ENCODE measurements around the gene TMEM201. TPM values are rescaled to one million over a fixed set of nuclear protein-coding genes. Genes with fewer than 3 reads are reported as not detected.

The TMEM201 gene
- total RNA-seq, 1 experiment from 2014 or later, result 17.4 TPM

GRCh38 chr1:9607352-9607751 is 18.6 kb downstream of the TMEM201 start:
- TF ChIP-seq EZH2 (IDR thresholded peaks at IDR 0.05; ENCODE audit: low read depth) (no peak), CTCF (conservative IDR thresholded peaks at IDR 0.05) (no peak)
- Histone ChIP-seq H3K27ac (no peak overlapping the region), H3K36me3 (ENCODE audit: low read depth) (no peaks in the 10 kb centered on the region), H3K79me2 (ENCODE audit: low read depth) (no peaks in the 10 kb centered on the region), H3K4me1 (replicated peaks; ENCODE audit: insufficient read depth) (no peaks in the 10 kb centered on the region), H2AFZ (no peak overlapping the region), H3K9me3 (ENCODE audit: insufficient read depth, low read depth) (no peaks in the 10 kb centered on the region), H3F3A (ENCODE audit: insufficient read depth, low read depth) (no peaks in the 10 kb centered on the region), H4K20me1 (ENCODE audit: insufficient read depth) (no peaks in the 10 kb centered on the region), H3K4me3 (no peak overlapping the region), H3K9me2 (ENCODE audit: insufficient read depth) (no peaks in the 10 kb centered on the region), H3K4me2 (no peak overlapping the region), H3K27me3 (ENCODE audit: insufficient read depth, low read depth) (no peaks in the 10 kb centered on the region)
- ChIA-PET CTCF (no interaction called here), POLR2A (ENCODE audit: unreplicated experiment) (no interaction called here)
- intact Hi-C loops (cut with micrococcal nuclease; ENCODE audit: unreplicated experiment), result no loop called here
- BruUV-seq (replicated peaks), result no TSS peak
- no peak for DNase-seq

GRCh38 chr1:9609998-9610397 is 21.3 kb downstream of the TMEM201 start:
- no peaks in the 10 kb centered on the region for H3K9me3 ChIP-seq (ENCODE audit: insufficient read depth, low read depth)
- no peak for TF ChIP-seq EZH2 (IDR thresholded peaks at IDR 0.05; ENCODE audit: low read depth)
- TF ChIP-seq CTCF (conservative IDR thresholded peaks at IDR 0.05), result no peak
- no peaks in the 10 kb centered on the region for H3K79me2 ChIP-seq (ENCODE audit: low read depth)
- H4K20me1 ChIP-seq (ENCODE audit: insufficient read depth), result no peaks in the 10 kb centered on the region
- no TSS peak for BruUV-seq (replicated peaks)
- intact Hi-C loops (cut with micrococcal nuclease; ENCODE audit: unreplicated experiment), result no loop called here
- no peaks in the 10 kb centered on the region for H3K27me3 ChIP-seq (ENCODE audit: insufficient read depth, low read depth)
- H3K4me3 ChIP-seq, result no peak overlapping the region
- no peak for DNase-seq
- POLR2A ChIA-PET (ENCODE audit: unreplicated experiment), result no interaction called here
- no peaks in the 10 kb centered on the region for H3F3A ChIP-seq (ENCODE audit: insufficient read depth, low read depth)
- CTCF ChIA-PET, result no interaction called here
- no peak overlapping the region for H3K4me2 ChIP-seq
- H2AFZ ChIP-seq, result no peak overlapping the region
- no peaks in the 10 kb centered on the region for H3K4me1 ChIP-seq (replicated peaks; ENCODE audit: insufficient read depth)
- no peaks in the 10 kb centered on the region for H3K9me2 ChIP-seq (ENCODE audit: insufficient read depth)
- no peaks in the 10 kb centered on the region for H3K36me3 ChIP-seq (ENCODE audit: low read depth)
- no peak overlapping the region for H3K27ac ChIP-seq

GRCh38 chr1:9610548-9610947 is 21.8 kb downstream of the TMEM201 start:
- BruUV-seq (replicated peaks), result no TSS peak
- Histone ChIP-seq H4K20me1 (ENCODE audit: insufficient read depth) (no peaks in the 10 kb centered on the region), H3K27me3 (ENCODE audit: insufficient read depth, low read depth) (no peaks in the 10 kb centered on the region), H3K4me3 (no peak overlapping the region), H3F3A (ENCODE audit: insufficient read depth, low read depth) (no peaks in the 10 kb centered on the region), H3K36me3 (ENCODE audit: low read depth) (no peaks in the 10 kb centered on the region), H3K9me2 (ENCODE audit: insufficient read depth) (no peaks in the 10 kb centered on the region), H3K4me2 (no peak overlapping the region), H3K9me3 (ENCODE audit: insufficient read depth, low read depth) (no peaks in the 10 kb centered on the region), H3K4me1 (replicated peaks; ENCODE audit: insufficient read depth) (no peaks in the 10 kb centered on the region), H3K79me2 (ENCODE audit: low read depth) (no peaks in the 10 kb centered on the region), H2AFZ (no peak overlapping the region), H3K27ac (no peak overlapping the region)
- no peak for DNase-seq
- TF ChIP-seq EZH2 (IDR thresholded peaks at IDR 0.05; ENCODE audit: low read depth) (no peak), CTCF (conservative IDR thresholded peaks at IDR 0.05) (no peak)
- CTCF ChIA-PET, result no interaction called here
- intact Hi-C loops (cut with micrococcal nuclease; ENCODE audit: unreplicated experiment), result no loop called here
- POLR2A ChIA-PET (ENCODE audit: unreplicated experiment), result no interaction called here

Data from PC-9 (cell line).